Thoracic aorta (tissue), 2 donors: ENCODE results near the gene PPP6R2. TPM values are rescaled to one million over a fixed set of nuclear protein-coding genes. Genes with fewer than 3 reads are reported as not detected.

Experiments used
- ATAC-seq: fragments of 150-250 bp; one replicate; pipeline ENCODE4 v1.8.0; 2017; ENCODE audit warnings: low read depth; ENCODE audit not compliant: insufficient number of reproducible peaks, low FRiP score
- DNase-seq: peaks from one replicate; pipeline ENCODE4 v3.0.0-alpha.2; 2020; ENCODE audit warnings: low spot score
- H3K27ac ChIP-seq, 2 donors: fragments of 200-600 bp; sonication (generic); 1 replicate in 1 of 2; 2 replicates in 1 of 2; pipeline ENCODE4 v1.5.1; 2016; ENCODE audit warnings: mild to moderate bottlenecking in 2 of 2, moderate library complexity in 2 of 2
- H3K27me3 ChIP-seq: fragments of 200-600 bp; sonication (generic); replicated peaks from 2 replicates; pipeline ENCODE4 v1.6.0; 2016; ENCODE audit warnings: mild to moderate bottlenecking; ENCODE audit not compliant: insufficient read depth
- H3K36me3 ChIP-seq: fragments of 200-600 bp; sonication (generic); one replicate; pipeline ENCODE4 v1.5.1; 2016
- H3K4me1 ChIP-seq, 2 donors: fragments of 200-600 bp; sonication (generic); 1 replicate in 1 of 2; 2 replicates in 1 of 2; pipeline versions ENCODE4 v1.5.1 to v1.6.0; 2016; ENCODE audit warnings: low read depth in 2 of 2, mild to moderate bottlenecking in 1 of 2; ENCODE audit not compliant: control insufficient read depth in 1 of 2
- H3K4me3 ChIP-seq: fragments of 200-600 bp; sonication (generic); 2 replicates; pipeline ENCODE4 v1.5.1; 2016; ENCODE audit warnings: mild to moderate bottlenecking
- H3K9me3 ChIP-seq: fragments of 200-600 bp; sonication (generic); 2 replicates; pipeline ENCODE4 v1.5.1; 2016
- CTCF ChIP-seq: fragments of 200-600 bp; sonication (generic); IDR thresholded peaks from one replicate; pipeline ENCODE4 v1.5.1; 2019; ENCODE audit warnings: antibody characterized with exemption
- total RNA-seq, 2 donors: library from RNA; depleted of rRNA; stranded (reverse); fragments of >200 nt; gene quantifications; one replicate each; pipeline versions ENCODE4 v1.1.0 to v1.2.3, GENCODE V29; 2016

The PPP6R2 gene
- total RNA-seq, 2 donors from 2014 or later, result 61.2 to 73.6 TPM

- DNase-seq (no peak), ATAC-seq (no peak)
- Histone ChIP-seq H3K4me3 (peak overlapping the region; percentile 96), H3K9me3 (no peaks in the 10 kb centered on the region), H3K4me1 (peaks cover 67 to 81% of the 10 kb centered on the region in 2 donors), H3K27ac (peak overlapping the region; percentile 90 to 95), H3K27me3 (no peaks in the 10 kb centered on the region), H3K36me3 (no peaks in the 10 kb centered on the region)
- TF ChIP-seq CTCF, result no peak
Measured at GRCh38 chr22:50303848-50304527, 39.1 kb upstream of the PPP6R2 start.

GRCh38 chr22:50304528-50305392 is 38.4 kb upstream of the PPP6R2 start:
- no peak for TF ChIP-seq CTCF
- Histone ChIP-seq H3K4me3 (peak overlapping the region; percentile 96), H3K36me3 (no peaks in the 10 kb centered on the region), H3K9me3 (no peaks in the 10 kb centered on the region), H3K27me3 (no peaks in the 10 kb centered on the region), H3K4me1 (peaks cover 61 to 84% of the 10 kb centered on the region in 2 donors), H3K27ac (peak overlapping the region; percentile 90 to 95)
- no peak for DNase-seq
- no peak for ATAC-seq

GRCh38 chr22:50305393-50305922 is 37.7 kb upstream of the PPP6R2 start:
- ATAC-seq, result no peak
- H3K4me1 ChIP-seq, result peaks cover 55 to 77% of the 10 kb centered on the region in 2 donors

GRCh38 chr22:50305923-50306566 is 37.1 kb upstream of the PPP6R2 start:
- no peaks in the 10 kb centered on the region for H3K9me3 ChIP-seq
- DNase-seq (peak; percentile 85), ATAC-seq (peak; percentile 16)
- no peaks in the 10 kb centered on the region for H3K36me3 ChIP-seq
- H3K4me3 ChIP-seq, result peak overlapping the region; percentile 96
- H3K27ac ChIP-seq, result peak overlapping the region; percentile 90 to 95
- no peak for TF ChIP-seq CTCF
- H3K27me3 ChIP-seq, result no peaks in the 10 kb centered on the region
- H3K4me1 ChIP-seq, result peaks cover 52 to 71% of the 10 kb centered on the region in 2 donors

More at GRCh38 chr22:50305393-50305922, 37.7 kb upstream of the PPP6R2 start:
- no peaks in the 10 kb centered on the region for H3K36me3 ChIP-seq
- H3K27me3 ChIP-seq, result no peaks in the 10 kb centered on the region
- DNase-seq, result no peak
- peak; percentile 16 for TF ChIP-seq CTCF
- H3K9me3 ChIP-seq, result no peaks in the 10 kb centered on the region
- H3K27ac ChIP-seq, result peak overlapping the region; percentile 90 to 95
- H3K4me3 ChIP-seq, result peak overlapping the region; percentile 96
